ENCODE results near the gene MEIKIN.

MEIKIN gene

GRCh38 chr5:131795228-131795627, 150.2 kb downstream of the MEIKIN start:
- TF ChIP-seq MYC (IDR thresholded peaks at IDR 0.05; ENCODE audit: low read depth, low read length): no peak
- no peak for TF ChIP-seq POLR2A (IDR thresholded peaks at IDR 0.05; ENCODE audit: extremely low read depth, insufficient read length)
- TF ChIP-seq MAX (IDR thresholded peaks at IDR 0.05; ENCODE audit: low read depth, low read length): no peak
- TF ChIP-seq CTCF (IDR thresholded peaks at IDR 0.05; ENCODE audit: low read depth, low read length): no peak
- DNase-seq (ENCODE audit: low read depth): peak; percentile 31
- H3K4me3 ChIP-seq (ENCODE audit: low read depth, low read length): peak overlapping the region; percentile 94

DNA sequence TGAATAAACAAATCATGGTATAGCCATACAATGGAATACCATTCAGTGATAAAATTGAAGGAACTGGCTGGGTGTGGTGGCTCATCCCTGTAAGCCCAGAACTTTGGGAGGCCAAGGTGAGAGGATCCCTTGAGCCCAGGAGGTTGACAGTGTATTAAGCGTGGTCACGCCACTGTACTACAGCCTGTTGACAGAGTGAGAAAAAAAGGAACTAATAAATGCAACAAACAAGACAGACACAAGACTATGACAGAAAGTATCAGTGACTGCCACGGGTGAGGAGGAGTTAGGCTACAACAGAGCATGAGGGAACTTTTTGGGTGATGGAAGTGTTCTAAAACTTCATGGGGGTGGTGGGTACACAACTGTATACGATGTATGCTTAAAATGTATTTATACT, 150.9 kb downstream of the MEIKIN start:
- H3K4me3 ChIP-seq (ENCODE audit: low read depth, low read length): peak overlapping the region; percentile 94

GRCh38 chr5:131792896-131793295, 152.6 kb downstream of the MEIKIN start:
- TF ChIP-seq MYC (IDR thresholded peaks at IDR 0.05; ENCODE audit: low read depth, low read length): no peak
- H3K4me3 ChIP-seq (ENCODE audit: low read depth, low read length): no peak overlapping the region
- DNase-seq (ENCODE audit: low read depth): peak; percentile 41

More for the DNA sequence above, 150.9 kb downstream of the MEIKIN start:
- peak; percentile 61 for DNase-seq (ENCODE audit: low read depth)
- TF ChIP-seq MYC (IDR thresholded peaks at IDR 0.05; ENCODE audit: low read depth, low read length): no peak
- TF ChIP-seq CTCF (IDR thresholded peaks at IDR 0.05; ENCODE audit: low read depth, low read length): no peak
- TF ChIP-seq MAX (IDR thresholded peaks at IDR 0.05; ENCODE audit: low read depth, low read length): no peak
- no peak for TF ChIP-seq POLR2A (IDR thresholded peaks at IDR 0.05; ENCODE audit: extremely low read depth, insufficient read length)

GRCh38 chr5:131791866-131792265, 153.6 kb downstream of the MEIKIN start:
- no peak overlapping the region for H3K4me3 ChIP-seq (ENCODE audit: low read depth, low read length)
- DNase-seq (ENCODE audit: low read depth): no peak
- TF ChIP-seq CTCF (IDR thresholded peaks at IDR 0.05; ENCODE audit: low read depth, low read length): no peak
- no peak for TF ChIP-seq POLR2A (IDR thresholded peaks at IDR 0.05; ENCODE audit: extremely low read depth, insufficient read length)
- no peak for TF ChIP-seq MYC (IDR thresholded peaks at IDR 0.05; ENCODE audit: low read depth, low read length)
- TF ChIP-seq MAX (IDR thresholded peaks at IDR 0.05; ENCODE audit: low read depth, low read length): no peak

GRCh38 chr5:131790550-131790949, 154.9 kb downstream of the MEIKIN start:
- DNase-seq (ENCODE audit: low read depth): no peak
- TF ChIP-seq MYC (IDR thresholded peaks at IDR 0.05; ENCODE audit: low read depth, low read length): no peak
- TF ChIP-seq MAX (IDR thresholded peaks at IDR 0.05; ENCODE audit: low read depth, low read length): no peak
- no peak for TF ChIP-seq CTCF (IDR thresholded peaks at IDR 0.05; ENCODE audit: low read depth, low read length)
- TF ChIP-seq POLR2A (IDR thresholded peaks at IDR 0.05; ENCODE audit: extremely low read depth, insufficient read length): no peak
- no peak overlapping the region for H3K4me3 ChIP-seq (ENCODE audit: low read depth, low read length)

- no peak for DNase-seq (ENCODE audit: low read depth)
- TF ChIP-seq MYC (IDR thresholded peaks at IDR 0.05; ENCODE audit: low read depth, low read length) (no peak), MAX (IDR thresholded peaks at IDR 0.05; ENCODE audit: low read depth, low read length) (no peak), POLR2A (IDR thresholded peaks at IDR 0.05; ENCODE audit: extremely low read depth, insufficient read length) (no peak), CTCF (IDR thresholded peaks at IDR 0.05; ENCODE audit: low read depth, low read length) (no peak)
- no peak overlapping the region for H3K4me3 ChIP-seq (ENCODE audit: low read depth, low read length)
Observed at GRCh38 chr5:131789765-131790164, 155.7 kb downstream of the MEIKIN start.

All from NB4 (cell line).